NT2/D1 (cell line): ENCODE data around the gene MARCHF3.

Experiments used
- DNase-seq: peaks from one replicate; pipeline ENCODE4 v3.0.0-alpha.2; 2011; ENCODE audit warnings: low read depth, low spot score
- H3K27me3 ChIP-seq: 2 replicates; pipeline ENCODE4 v1.6.0; 2011; ENCODE audit warnings: mild to moderate bottlenecking; ENCODE audit not compliant: insufficient read length, insufficient read depth
- H3K36me3 ChIP-seq: 2 replicates; pipeline ENCODE4 v1.6.1; 2011; ENCODE audit warnings: mild to moderate bottlenecking, low read length, mixed read lengths; ENCODE audit not compliant: insufficient read depth, insufficient read length
- H3K4me1 ChIP-seq: 2 replicates; pipeline ENCODE4 v1.5.1; 2011; ENCODE audit not compliant: insufficient read depth, insufficient read length
- H3K4me3 ChIP-seq: 2 replicates; pipeline ENCODE4 v1.5.1; 2011; ENCODE audit warnings: low read depth; ENCODE audit not compliant: insufficient read length
- H3K9ac ChIP-seq: 2 replicates; pipeline ENCODE4 v1.6.0; 2011; ENCODE audit warnings: low read depth; ENCODE audit not compliant: insufficient read length
- H3K9me3 ChIP-seq: 2 replicates; pipeline ENCODE4 v1.5.1; 2011; ENCODE audit warnings: mild to moderate bottlenecking, low read length; ENCODE audit not compliant: insufficient read depth
- SUZ12 ChIP-seq: IDR thresholded peaks from 2 replicates; pipeline ENCODE4 v1.6.1; 2011; ENCODE audit not compliant: insufficient read length, insufficient read depth; ENCODE audit errors: extremely low read depth
- YY1 ChIP-seq: IDR thresholded peaks from 2 replicates; pipeline ENCODE4 v1.6.1; 2011; ENCODE audit not compliant: insufficient read length, insufficient read depth
- ZNF274 ChIP-seq: IDR thresholded peaks from 2 replicates; pipeline ENCODE4 v1.6.1; 2011; ENCODE audit warnings: mild to moderate bottlenecking, low read depth, low read length

MARCHF3 gene

GRCh38 chr5:126969548-126969947 is 60.8 kb downstream of the MARCHF3 start:
- no peak overlapping the region for H3K4me3 ChIP-seq
- no peak for DNase-seq
- TF ChIP-seq ZNF274 (no peak), SUZ12 (no peak), YY1 (no peak)

GRCh38 chr5:126967808-126968466 is 62.4 kb downstream of the MARCHF3 start:
- H3K9me3 ChIP-seq = no peaks in the 10 kb centered on the region
- H3K27me3 ChIP-seq = no peaks in the 10 kb centered on the region
- no peaks in the 10 kb centered on the region for H3K36me3 ChIP-seq
- no peaks in the 10 kb centered on the region for H3K4me1 ChIP-seq
- H3K9ac ChIP-seq = no peak overlapping the region
- H3K4me3 ChIP-seq = no peak overlapping the region
- no peak for DNase-seq
- TF ChIP-seq ZNF274 = no peak

More at GRCh38 chr5:126969548-126969947, 60.8 kb downstream of the MARCHF3 start:
- Histone ChIP-seq H3K4me1 (no peaks in the 10 kb centered on the region), H3K9ac (no peak overlapping the region), H3K27me3 (no peaks in the 10 kb centered on the region), H3K36me3 (no peaks in the 10 kb centered on the region), H3K9me3 (no peaks in the 10 kb centered on the region)

- Histone ChIP-seq H3K27me3 (no peaks in the 10 kb centered on the region), H3K9me3 (no peaks in the 10 kb centered on the region), H3K4me1 (no peaks in the 10 kb centered on the region), H3K36me3 (no peaks in the 10 kb centered on the region), H3K4me3 (no peak overlapping the region), H3K9ac (no peak overlapping the region)
- TF ChIP-seq YY1 (no peak), ZNF274 (no peak), SUZ12 (no peak)
- no peak for DNase-seq
Measured at GRCh38 chr5:126965487-126965886, 64.9 kb downstream of the MARCHF3 start.

GRCh38 chr5:126965061-126965475 is 65.3 kb downstream of the MARCHF3 start:
- DNase-seq = no peak
- Histone ChIP-seq H3K4me1 (no peaks in the 10 kb centered on the region), H3K4me3 (no peak overlapping the region), H3K27me3 (no peaks in the 10 kb centered on the region), H3K9ac (no peak overlapping the region), H3K36me3 (no peaks in the 10 kb centered on the region), H3K9me3 (no peaks in the 10 kb centered on the region)
- TF ChIP-seq SUZ12 (no peak), YY1 (no peak), ZNF274 (no peak)

- Histone ChIP-seq H3K4me3 (no peak overlapping the region), H3K27me3 (no peaks in the 10 kb centered on the region), H3K9ac (no peak overlapping the region), H3K36me3 (no peaks in the 10 kb centered on the region), H3K9me3 (no peaks in the 10 kb centered on the region), H3K4me1 (no peaks in the 10 kb centered on the region)
- no peak for DNase-seq
- TF ChIP-seq YY1 = no peak
- TF ChIP-seq SUZ12 = no peak
- TF ChIP-seq ZNF274 = no peak
Measured at GRCh38 chr5:126963822-126964375, 66.5 kb downstream of the MARCHF3 start.

- no peaks in the 10 kb centered on the region for H3K27me3 ChIP-seq
- DNase-seq = no peak
- TF ChIP-seq SUZ12 (no peak), ZNF274 (no peak), YY1 (no peak)
- H3K9ac ChIP-seq = no peak overlapping the region
- H3K9me3 ChIP-seq = no peaks in the 10 kb centered on the region
- no peaks in the 10 kb centered on the region for H3K4me1 ChIP-seq
- no peaks in the 10 kb centered on the region for H3K36me3 ChIP-seq
- no peak overlapping the region for H3K4me3 ChIP-seq
Measured at GRCh38 chr5:126961702-126962101, 68.7 kb downstream of the MARCHF3 start.

- H3K36me3 ChIP-seq = no peaks in the 10 kb centered on the region
- H3K4me1 ChIP-seq = no peaks in the 10 kb centered on the region
- H3K9ac ChIP-seq = no peak overlapping the region
- TF ChIP-seq ZNF274 = no peak
- TF ChIP-seq SUZ12 = no peak
- TF ChIP-seq YY1 = no peak
- no peak overlapping the region for H3K4me3 ChIP-seq
- no peaks in the 10 kb centered on the region for H3K27me3 ChIP-seq
- DNase-seq = no peak
- H3K9me3 ChIP-seq = no peaks in the 10 kb centered on the region
Measured at GRCh38 chr5:126961128-126961527, 69.2 kb downstream of the MARCHF3 start.
